H1 (cell line): Measurements from ENCODE around the gene COTL1. TPM values are rescaled to one million over a fixed set of nuclear protein-coding genes. Genes with fewer than 3 reads are reported as not detected.

Experiments used
- CTCF ChIA-PET: fragments of 300-600 bp; sonication (Branson Sonifier 250); formaldehyde crosslinking; loops from one replicate; lab custom pipeline; 2021; ENCODE audit not compliant: partially characterized antibody; lab: Charles Lee
- POLR2A ChIA-PET: fragments of 300-600 bp; sonication (Branson Sonifier 250); formaldehyde crosslinking; loops from one replicate; lab custom pipeline; 2021; ENCODE audit warnings: inconsistent platforms; ENCODE audit not compliant: partially characterized antibody; lab: Charles Lee
- DNase-seq, 2 experiments: peaks; one replicate each; pipeline versions ENCODE4 v3.0.0 to v3.0.0-alpha.2; 2010 to 2022; ENCODE audit warnings: low spot score in 2 of 2, low read depth in 1 of 2, mixed read lengths in 1 of 2
- FAIRE-seq: peaks from 2 replicates; lab custom pipeline; 2011; peaks lifted over from hg19 to GRCh38; lab: Jason Lieb, UNC
- H2AFZ ChIP-seq: 2 replicates; pipeline ENCODE4 v1.8.1; 2012; ENCODE audit warnings: low read length, inconsistent platforms
- H2AK5ac ChIP-seq: 2 replicates; pipeline ENCODE4 v1.6.1; 2013; ENCODE audit warnings: low read depth, low read length
- H2BK120ac ChIP-seq: replicated peaks from 2 replicates; pipeline ENCODE3; 2013; ENCODE audit warnings: low read depth, low read length, inconsistent platforms
- H2BK12ac ChIP-seq: 2 replicates; pipeline ENCODE4 v1.6.1; 2013; ENCODE audit warnings: low read depth, low read length
- H2BK15ac ChIP-seq: 2 replicates; pipeline ENCODE4 v1.6.1; 2013; ENCODE audit warnings: low read length
- H2BK20ac ChIP-seq: 2 replicates; pipeline ENCODE4 v1.6.1; 2013; ENCODE audit warnings: low read length
- H2BK5ac ChIP-seq: 2 replicates; pipeline ENCODE4 v1.6.1; 2013; ENCODE audit warnings: low read depth, low read length
- H3K14ac ChIP-seq: 2 replicates; pipeline ENCODE4 v1.6.1; 2013; ENCODE audit warnings: inconsistent platforms; ENCODE audit not compliant: insufficient read length
- H3K18ac ChIP-seq: 2 replicates; pipeline ENCODE4 v1.6.1; 2013; ENCODE audit warnings: low read length; ENCODE audit errors: extremely low read depth
- H3K23ac ChIP-seq: 2 replicates; pipeline ENCODE4 v1.6.1; 2013; ENCODE audit warnings: inconsistent platforms; ENCODE audit not compliant: insufficient read length
- H3K23me2 ChIP-seq: 2 replicates; pipeline ENCODE4 v1.6.1; 2013; ENCODE audit warnings: low read depth, low read length
- H3K27ac ChIP-seq: 2 replicates; pipeline ENCODE4 v1.6.1; 2011; ENCODE audit warnings: low read depth, low read length, inconsistent platforms
- H3K27me3 ChIP-seq, 4 experiments: replicated peaks in 1 of 4; 1 replicate in 1 of 4; 2 replicates in 3 of 4; pipeline versions ENCODE4 v1.6.1 to v1.8.1; 2011 to 2013; ENCODE audit warnings: low read length in 3 of 4, mild to moderate bottlenecking in 3 of 4, inconsistent platforms in 2 of 4, mixed read lengths in 2 of 4, moderate library complexity in 1 of 4; ENCODE audit not compliant: control insufficient read depth in 3 of 4, insufficient read depth in 3 of 4; ENCODE audit errors: extremely low read depth in 1 of 4
- H3K36me3 ChIP-seq, 4 experiments: 2 replicates each; pipeline versions ENCODE4 v1.6.1 to v1.8.1; 2011 to 2013; ENCODE audit warnings: mild to moderate bottlenecking in 4 of 4, low read length in 3 of 4, moderate library complexity in 2 of 4, control low read depth in 1 of 4, inconsistent platforms in 1 of 4; ENCODE audit not compliant: insufficient read depth in 4 of 4, control insufficient read depth in 2 of 4
- H3K4ac ChIP-seq: replicated peaks from 2 replicates; pipeline ENCODE3; 2013; ENCODE audit warnings: low read length, low read depth, mixed read lengths, inconsistent platforms; ENCODE audit not compliant: insufficient read length
- H3K4me1 ChIP-seq, 4 experiments: replicated peaks in 1 of 4; 1 replicate in 1 of 4; 2 replicates in 3 of 4; pipeline versions ENCODE4 v1.6.1 to v1.8.1; 2011 to 2013; ENCODE audit warnings: low read length in 3 of 4, inconsistent platforms in 2 of 4, mixed read lengths in 1 of 4; ENCODE audit not compliant: insufficient read depth in 4 of 4, control insufficient read depth in 3 of 4
- H3K4me2 ChIP-seq, 2 experiments: 2 replicates each; pipeline versions ENCODE4 v1.6.1 to v1.8.1; 2011 to 2013; ENCODE audit warnings: low read depth in 2 of 2, low read length in 2 of 2, control low read depth in 1 of 2, inconsistent platforms in 1 of 2, mild to moderate bottlenecking in 1 of 2; ENCODE audit not compliant: insufficient read depth in 1 of 2
- H3K4me3 ChIP-seq, 4 experiments: fragments of 200-600, 300-600 bp in 1 of 4; sonication (generic), shearing (Covaris generic), sonication (Bioruptor Twin) in 1 of 4; 2 replicates each; pipeline versions ENCODE4 v1.5.1 to v1.8.1; 2011 to 2016; ENCODE audit warnings: low read length in 4 of 4, low read depth in 3 of 4, control low read depth in 2 of 4, inconsistent platforms in 2 of 4, mild to moderate bottlenecking in 2 of 4, mixed read lengths in 1 of 4, moderate library complexity in 1 of 4; ENCODE audit not compliant: insufficient read depth in 2 of 4; ENCODE audit errors: extremely low read depth in 1 of 4
- H3K56ac ChIP-seq: replicated peaks from 2 replicates; pipeline ENCODE3; 2013; ENCODE audit warnings: low read depth, mild to moderate bottlenecking, mixed read lengths, low read length, inconsistent platforms; ENCODE audit not compliant: insufficient read length
- H3K79me1 ChIP-seq: 2 replicates; pipeline ENCODE4 v1.6.1; 2013; ENCODE audit warnings: low read depth, low read length, control low read depth
- H3K79me2 ChIP-seq, 2 experiments: 2 replicates each; pipeline versions ENCODE4 v1.6.1 to v1.8.1; 2012 to 2013; ENCODE audit warnings: low read length in 2 of 2, mild to moderate bottlenecking in 2 of 2, inconsistent platforms in 1 of 2; ENCODE audit not compliant: insufficient read depth in 2 of 2, control insufficient read depth in 1 of 2
- H3K9ac ChIP-seq, 4 experiments: replicated peaks in 1 of 4; 1 replicate in 1 of 4; 2 replicates in 3 of 4; pipeline versions ENCODE4 v1.6.1 to v1.8.1; 2011 to 2013; ENCODE audit warnings: low read depth in 3 of 4, low read length in 3 of 4, control low read depth in 2 of 4, mild to moderate bottlenecking in 2 of 4, moderate library complexity in 2 of 4, inconsistent platforms in 1 of 4; ENCODE audit errors: extremely low read depth in 1 of 4
- H3K9me3 ChIP-seq, 2 experiments: 2 replicates each; pipeline versions ENCODE4 v1.6.1 to v1.8.1; 2012 to 2013; ENCODE audit warnings: mild to moderate bottlenecking in 2 of 2, moderate library complexity in 2 of 2, control low read depth in 1 of 2, inconsistent platforms in 1 of 2, low read depth in 1 of 2, low read length in 1 of 2, mixed read lengths in 1 of 2; ENCODE audit not compliant: insufficient read depth in 2 of 2
- H4K20me1 ChIP-seq, 2 experiments: replicated peaks in 1 of 2; 2 replicates each; pipeline versions ENCODE3 to v1.8.1; 2011 to 2013; ENCODE audit warnings: inconsistent platforms in 2 of 2, low read length in 2 of 2, mild to moderate bottlenecking in 1 of 2; ENCODE audit not compliant: insufficient read depth in 2 of 2, control insufficient read depth in 1 of 2
- H4K5ac ChIP-seq: 2 replicates; pipeline ENCODE4 v1.6.1; 2013; ENCODE audit warnings: low read length, low read depth, mixed read lengths, inconsistent platforms; ENCODE audit not compliant: insufficient read length
- H4K8ac ChIP-seq: 2 replicates; pipeline ENCODE4 v1.8.0; 2013; ENCODE audit warnings: mild to moderate bottlenecking, moderate library complexity, low read length, inconsistent platforms; ENCODE audit not compliant: insufficient read depth; ENCODE audit errors: extremely low read depth
- H4K91ac ChIP-seq: replicated peaks from 2 replicates; pipeline ENCODE3; 2013; ENCODE audit warnings: low read length, mixed read lengths, inconsistent platforms; ENCODE audit not compliant: insufficient read length
- ZNF274 ChIP-seq: IDR thresholded peaks from 2 replicates; pipeline ENCODE4 v1.7.0; 2012; ENCODE audit warnings: low read length, borderline replicate concordance; ENCODE audit errors: extremely low read depth
- WGBS, 2 experiments: shearing (Covaris generic) in 1 of 2; methylation state at CpG; one replicate each; pipeline versions ENCODE4 v1.1.6 to v1.1.7; 2013 to 2015; ENCODE audit warnings: low lambda C conversion rate in 2 of 2, mixed read lengths in 2 of 2, inconsistent platforms in 1 of 2, low coverage in 1 of 2, missing lambda C conversion rate in 1 of 2; ENCODE audit not compliant: insufficient replicate concordance in 2 of 2, insufficient coverage in 1 of 2, insufficient read length in 1 of 2; ENCODE audit errors: extremely low coverage in 1 of 2, missing lambda C conversion rate in 1 of 2; 5-methylcytosine and 5-hydroxymethylcytosine counted together
- polyA plus RNA-seq, 7 experiments: library from polyadenylated mRNA; depleted of rRNA in 3 of 7; stranded (reverse) in 5 of 7; unstranded in 2 of 7; fragments of >200 nt in 5 of 7; fragments of 200-250 nt in 2 of 7; gene quantifications; 1 replicate in 5 of 7; 2 replicates in 1 of 7; 4 replicates in 1 of 7; pipeline versions ENCODE4 v1.2.1 to v1.2.3, GENCODE V29; 2011 to 2013; ENCODE audit warnings: missing spikeins in 2 of 7, mixed read lengths in 2 of 7
- total RNA-seq: library from RNA; stranded (reverse); fragmentation: NEBNext Ultra II Directional; extraction: Animal tissue kit (Norgen Biotek cat#: 25700); gene quantifications from 2 replicates; pipeline ENCODE4 v1.2.1, GENCODE V29; 2021

The COTL1 gene
- total and polyA plus RNA-seq, 2 of the 8 experiments (the other 6 are each of a cell fraction or from before 2014, with no cell fraction given) = 59.2 to 183 TPM

- Histone ChIP-seq H4K8ac (no peak overlapping the region), H3K27me3 (no peaks in the 10 kb centered on the region), H3K4me1 (peaks cover 0 to 5% (median 0%) of the 10 kb centered on the region in 4 experiments; a peak in 1 of 7 replicates), H3K56ac (no peak overlapping the region), H3K4me3 (no peak overlapping the region), H3K9ac (no peak overlapping the region), H4K5ac (no peak overlapping the region), H3K23ac (no peak overlapping the region), H3K36me3 (peaks cover 8 to 24% (median 19%) of the 10 kb centered on the region in 4 experiments; a peak in 6 of 8 replicates), H2BK5ac (no peak overlapping the region; the same call in 1 of the 2 replicates), H3K27ac (no peak overlapping the region), H2BK15ac (no peak overlapping the region), H3K79me1 (no peaks in the 10 kb centered on the region; the same call in 1 of the 2 replicates), H3K23me2 (no peaks in the 10 kb centered on the region), H2BK20ac (no peak overlapping the region), H3K14ac (no peak overlapping the region), H3K79me2 (no peaks in the 10 kb centered on the region), H2BK12ac (no peak overlapping the region), H2AFZ (no peak overlapping the region), H2BK120ac (no peak overlapping the region), H4K91ac (no peak overlapping the region), H3K4ac (no peak overlapping the region), H3K9me3 (no peaks in the 10 kb centered on the region), H2AK5ac (no peak overlapping the region), H4K20me1 (no peaks in the 10 kb centered on the region), H3K18ac (no peak overlapping the region), H3K4me2 (no peak overlapping the region)
- POLR2A ChIA-PET = interaction anchor here (1.1 kb wide), 1 partner anchor 10 kb away, joined by 3 read pairs; no protein-coding TSS in a partner anchor
- CTCF ChIA-PET = interaction anchor here (1.4 to 4.7 kb wide), 5 partner anchors 12 to 80 kb away, joined by 4 to 44 read pairs (median 7); no protein-coding TSS in a partner anchor
- 93% methylated on average over 27 of the region's 27 CpGs; no CpG with 5 or more reads in 1 of the 2 experiments for WGBS, 2 experiments
- no peak for DNase-seq
- no peak for FAIRE-seq
- TF ChIP-seq ZNF274 = no peak
Measured at GRCh38 chr16:84659656-84660300, 41.9 kb upstream of the COTL1 start.
